ENCODE measurements around the gene SLC6A13. TPM values are rescaled to one million over a fixed set of nuclear protein-coding genes. Genes with fewer than 3 reads are reported as not detected.
A peak's percentile ranks its signal among the peaks of the same experiment; 100 is the strongest.

Gene SLC6A13
- total RNA-seq, 4 donors from 2014 or later = 0.80 to 4.9 (median 1.7) TPM; not detected in 1

DNA sequence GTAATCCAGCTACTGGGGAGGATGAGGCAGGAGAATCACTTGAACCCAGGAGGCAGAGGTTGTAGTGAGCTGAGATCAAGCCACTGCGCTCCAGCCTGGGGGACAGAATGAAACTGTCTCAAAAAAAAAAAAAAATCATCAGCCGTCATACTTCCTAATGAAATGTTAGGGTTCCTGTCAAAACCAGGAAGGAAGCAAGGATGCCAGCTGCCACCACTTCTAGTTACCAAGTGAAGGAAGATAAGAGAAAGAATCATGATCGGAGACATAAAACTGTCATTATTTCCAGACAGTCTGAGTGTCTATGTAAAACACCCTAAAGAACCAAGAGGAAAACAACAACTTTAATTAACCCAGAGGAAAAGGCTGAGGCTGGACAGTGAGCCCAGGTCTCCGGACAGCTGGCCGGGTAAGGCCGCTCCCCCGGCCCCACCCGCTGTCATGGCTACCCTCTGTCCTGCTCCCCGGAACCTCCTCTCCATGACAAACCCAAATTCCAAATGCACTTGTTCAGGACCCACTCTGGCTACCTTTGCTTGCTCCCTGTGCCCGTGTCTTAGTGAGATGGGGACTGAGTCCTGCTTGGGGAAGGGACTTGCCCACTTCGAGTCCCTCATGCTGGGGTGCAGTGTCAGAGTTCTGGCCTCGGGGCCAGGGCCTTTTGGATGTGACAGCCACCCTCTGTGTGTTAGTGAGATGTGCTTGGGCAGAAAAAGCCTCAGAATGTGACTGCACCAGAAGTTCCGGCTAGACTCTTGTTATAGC is 77.6 kb downstream of the SLC6A13 start:
- no peak for TF ChIP-seq POLR2A (IDR thresholded peaks at IDR 0.05)
- TF ChIP-seq, protein P1, sequence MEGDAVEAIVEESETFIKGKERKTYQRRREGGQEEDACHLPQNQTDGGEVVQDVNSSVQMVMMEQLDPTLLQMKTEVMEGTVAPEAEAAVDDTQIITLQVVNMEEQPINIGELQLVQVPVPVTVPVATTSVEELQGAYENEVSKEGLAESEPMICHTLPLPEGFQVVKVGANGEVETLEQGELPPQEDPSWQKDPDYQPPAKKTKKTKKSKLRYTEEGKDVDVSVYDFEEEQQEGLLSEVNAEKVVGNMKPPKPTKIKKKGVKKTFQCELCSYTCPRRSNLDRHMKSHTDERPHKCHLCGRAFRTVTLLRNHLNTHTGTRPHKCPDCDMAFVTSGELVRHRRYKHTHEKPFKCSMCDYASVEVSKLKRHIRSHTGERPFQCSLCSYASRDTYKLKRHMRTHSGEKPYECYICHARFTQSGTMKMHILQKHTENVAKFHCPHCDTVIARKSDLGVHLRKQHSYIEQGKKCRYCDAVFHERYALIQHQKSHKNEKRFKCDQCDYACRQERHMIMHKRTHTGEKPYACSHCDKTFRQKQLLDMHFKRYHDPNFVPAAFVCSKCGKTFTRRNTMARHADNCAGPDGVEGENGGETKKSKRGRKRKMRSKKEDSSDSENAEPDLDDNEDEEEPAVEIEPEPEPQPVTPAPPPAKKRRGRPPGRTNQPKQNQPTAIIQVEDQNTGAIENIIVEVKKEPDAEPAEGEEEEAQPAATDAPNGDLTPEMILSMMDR (IDR thresholded peaks at IDR 0.05) = no peak
- Histone ChIP-seq H3K36me3 (no peaks in the 10 kb centered on the region), H3K27ac (no peak overlapping the region), H3K4me1 (peaks cover 0 to 10% (median 3%) of the 10 kb centered on the region in 4 donors), H3K27me3 (no peaks in the 10 kb centered on the region), H3K9me3 (no peaks in the 10 kb centered on the region), H3K4me3 (no peak overlapping the region)
- DNase-seq = no peak

DNA sequence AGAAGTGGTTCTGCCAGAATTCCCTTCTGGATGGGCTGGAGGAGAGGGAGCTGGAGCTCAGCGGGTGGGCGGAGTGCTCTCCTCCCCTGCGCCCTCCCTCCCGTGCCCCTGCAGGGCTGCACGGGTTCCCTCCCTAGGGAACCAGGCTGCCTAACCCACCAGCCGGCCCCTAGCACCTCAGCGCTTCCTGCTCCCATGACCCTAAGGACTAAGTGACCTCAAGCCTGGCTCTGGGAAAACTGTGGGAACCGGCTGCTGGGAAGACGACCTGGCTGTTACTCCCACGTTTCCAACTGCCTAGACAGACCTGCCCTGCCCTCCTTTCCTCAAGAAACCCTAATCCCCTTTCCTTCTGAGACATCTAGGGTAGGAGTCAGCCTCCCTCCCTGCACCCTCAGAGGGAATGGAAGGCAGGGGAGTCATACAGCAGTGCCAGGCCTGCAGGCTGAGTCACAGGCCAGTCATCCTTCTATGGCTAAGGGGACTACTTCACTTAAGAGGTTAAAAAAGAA is 80.2 kb downstream of the SLC6A13 start:
- TF ChIP-seq, protein P1 (IDR thresholded peaks at IDR 0.05) = no peak
- TF ChIP-seq POLR2A (IDR thresholded peaks at IDR 0.05) = no peak
- no peak for DNase-seq
- H3K27me3 ChIP-seq = no peaks in the 10 kb centered on the region
- no peaks in the 10 kb centered on the region for H3K9me3 ChIP-seq
- H3K4me3 ChIP-seq = no peak overlapping the region
- peaks cover 0 to 1% (median 0%) of the 10 kb centered on the region in 4 donors for H3K4me1 ChIP-seq
- no peaks in the 10 kb centered on the region for H3K36me3 ChIP-seq
- H3K27ac ChIP-seq = no peak overlapping the region

DNA sequence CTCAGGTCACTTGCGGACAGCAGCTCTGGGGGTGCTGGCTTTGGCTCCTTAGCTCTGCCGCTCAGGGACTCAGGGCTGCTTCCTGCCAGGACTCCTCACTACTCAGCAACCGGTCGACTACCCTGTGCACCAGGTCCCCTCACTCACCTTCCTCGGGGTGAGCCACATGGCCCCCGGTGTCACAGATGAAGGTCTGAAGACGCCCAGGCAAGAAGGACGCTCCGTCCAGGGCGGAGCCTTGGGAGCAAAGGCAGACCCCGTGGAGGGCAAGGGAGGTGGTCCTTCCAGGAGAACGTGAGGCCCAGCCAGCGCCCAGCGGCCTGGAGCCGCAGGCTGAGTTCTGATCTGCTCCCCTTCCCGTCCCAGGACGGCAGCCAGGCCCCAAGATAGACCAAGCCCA is 80.7 kb downstream of the SLC6A13 start:
- Histone ChIP-seq H3K9me3 (no peaks in the 10 kb centered on the region), H3K36me3 (no peaks in the 10 kb centered on the region), H3K4me3 (no peak overlapping the region), H3K4me1 (peaks cover 0 to 6% (median 0%) of the 10 kb centered on the region in 4 donors), H3K27me3 (no peaks in the 10 kb centered on the region), H3K27ac (no peak overlapping the region)
- TF ChIP-seq, protein P1 (IDR thresholded peaks at IDR 0.05) = no peak
- no peak for TF ChIP-seq POLR2A (IDR thresholded peaks at IDR 0.05)
- DNase-seq = no peak

DNA sequence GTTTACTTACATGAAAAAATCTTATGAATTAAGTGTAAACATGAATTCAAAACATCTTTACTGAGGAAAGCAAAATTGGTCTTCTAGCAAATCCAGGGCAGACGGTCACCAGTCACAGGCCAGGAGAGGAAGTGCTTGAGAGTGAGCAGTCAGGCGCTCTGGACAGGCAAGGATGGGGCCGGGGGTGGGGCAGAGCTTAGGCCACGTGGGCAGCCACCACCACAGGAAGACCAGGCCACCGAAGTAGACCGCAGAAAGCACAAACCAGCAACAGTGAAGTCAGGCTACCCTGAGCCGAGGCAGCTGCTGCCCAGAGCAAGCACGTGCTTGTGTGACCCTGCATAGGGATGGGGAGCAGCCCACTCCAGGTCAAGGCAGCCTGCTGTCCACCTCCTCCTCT is 82.2 kb downstream of the SLC6A13 start:
- Histone ChIP-seq H3K27ac (no peak overlapping the region), H3K4me1 (peaks cover 0 to 21% (median 6%) of the 10 kb centered on the region in 4 donors), H3K9me3 (no peaks in the 10 kb centered on the region), H3K36me3 (no peaks in the 10 kb centered on the region), H3K27me3 (no peaks in the 10 kb centered on the region), H3K4me3 (no peak overlapping the region)
- TF ChIP-seq POLR2A (IDR thresholded peaks at IDR 0.05) = no peak
- TF ChIP-seq, protein P1 (IDR thresholded peaks at IDR 0.05) = no peak
- peak in 2 of 3 donors; percentile 33 to 64 for DNase-seq

DNA sequence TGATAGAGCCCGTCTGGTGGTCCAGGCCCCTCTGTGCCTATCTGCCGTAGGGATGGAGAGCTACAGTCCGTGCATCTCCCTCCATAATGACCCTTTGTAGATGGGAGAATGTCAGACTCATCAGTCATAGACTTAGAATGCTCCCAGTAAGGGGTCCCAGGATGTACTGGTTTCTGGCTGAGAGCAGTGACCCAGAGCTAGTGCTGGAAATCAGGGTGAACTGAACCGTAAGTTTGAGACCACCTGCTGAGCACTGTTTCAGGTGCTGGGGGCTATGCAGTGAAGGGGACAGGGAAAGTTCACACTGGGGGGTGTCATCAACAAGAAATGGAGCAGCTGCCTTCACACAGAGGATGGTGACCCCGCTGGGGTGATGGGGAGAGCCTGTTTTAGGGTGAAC is 82.8 kb downstream of the SLC6A13 start:
- H3K27me3 ChIP-seq = no peaks in the 10 kb centered on the region
- no peaks in the 10 kb centered on the region for H3K9me3 ChIP-seq
- no peak overlapping the region for H3K4me3 ChIP-seq
- no peak for TF ChIP-seq POLR2A (IDR thresholded peaks at IDR 0.05)
- TF ChIP-seq, protein P1 (IDR thresholded peaks at IDR 0.05) = no peak
- no peak for DNase-seq
- peaks cover 0 to 26% (median 6%) of the 10 kb centered on the region in 4 donors for H3K4me1 ChIP-seq
- no peak overlapping the region for H3K27ac ChIP-seq
- H3K36me3 ChIP-seq = no peaks in the 10 kb centered on the region

Data from Peyer's patch (tissue), 4 donors.